HCT116 (cell line): ENCODE data around the gene AEBP2. TPM values are rescaled to one million over a fixed set of nuclear protein-coding genes. Genes with fewer than 3 reads are reported as not detected.
A peak's percentile ranks its signal among the peaks of the same experiment; 100 is the strongest.

Experiments used
- ATAC-seq: fragments of 200-7000 bp; cut with Tn5 transposase; 2 replicates; pipeline ENCODE4 v1.9.1; 2020; ENCODE audit warnings: mild to moderate bottlenecking, moderate library complexity
- BruUV-seq: library from RNA; stranded (reverse); fragments of 400-500 nt; replicated peaks from 2 replicates; lab custom pipeline; 2021; lab: Mats Ljungman, UMichigan
- CTCF ChIA-PET: fragments of 300-600 bp; sonication (Branson Sonifier 250); formaldehyde crosslinking; loops from one replicate; lab custom pipeline; 2021; ENCODE audit warnings: antibody characterized with exemption; lab: Charles Lee
- POLR2A ChIA-PET: fragments of 300-600, 350-600 bp; sonication (Branson Sonifier 250); formaldehyde crosslinking; loops from one replicate; lab custom pipeline; 2021; ENCODE audit warnings: antibody characterized with exemption; lab: Charles Lee
- RAD21 ChIA-PET, 2 experiments: fragments of 300-600 bp; sonication (Branson Sonifier 250); formaldehyde crosslinking; loops; one replicate each; lab custom pipeline; 2023; ENCODE audit warnings: low total read pairs in 2 of 2; ENCODE audit not compliant: uncharacterized antibody in 2 of 2, unreplicated experiment in 2 of 2, low non-redundant PET in 1 of 2; lab: Charles Lee
- DNase-seq: peaks from one replicate; pipeline ENCODE4 v3.0.0-alpha.2; 2010; ENCODE audit warnings: low read depth, low spot score
- H2AFZ ChIP-seq: fragments of 200-600 bp; shearing (Covaris generic), sonication (generic); 2 replicates; pipeline ENCODE4 v1.6.1; 2017; ENCODE audit warnings: low read depth, mixed run types, mixed read lengths, antibody characterized with exemption, low read length; ENCODE audit not compliant: poor library complexity, severe bottlenecking
- H3K27ac ChIP-seq: 2 replicates; pipeline ENCODE4 v1.5.1; 2012; ENCODE audit warnings: low read depth, low read length
- H3K27me3 ChIP-seq: fragments of 200-600 bp; sonication (generic); 2 replicates; pipeline ENCODE4 v1.6.1; 2016; ENCODE audit warnings: mixed run types, low read length, mixed read lengths; ENCODE audit not compliant: insufficient read depth
- H3K36me3 ChIP-seq, 2 experiments: fragments of 200-500 bp in 1 of 2; fragments of 200-600 bp in 1 of 2; sonication (Bioruptor generic) in 1 of 2; sonication (generic) in 1 of 2; 2 replicates each; pipeline versions ENCODE4 v1.5.1 to v1.6.1; 2014 to 2016; ENCODE audit warnings: low read length in 2 of 2, inconsistent platforms in 1 of 2, mixed read lengths in 1 of 2, mixed run types in 1 of 2; ENCODE audit not compliant: insufficient read depth in 2 of 2, control insufficient read depth in 1 of 2
- H3K4me1 ChIP-seq, 2 experiments: fragments of 200-600 bp in 1 of 2; sonication (generic) in 1 of 2; 2 replicates each; pipeline versions ENCODE4 v1.5.1 to v1.6.1; 2012 to 2017; ENCODE audit warnings: low read length in 2 of 2, inconsistent platforms in 1 of 2, mild to moderate bottlenecking in 1 of 2, mixed read lengths in 1 of 2, mixed run types in 1 of 2, moderate library complexity in 1 of 2; ENCODE audit not compliant: insufficient read depth in 2 of 2, control insufficient read depth in 1 of 2
- H3K4me2 ChIP-seq: fragments of 200-600 bp; sonication (generic); 2 replicates; pipeline ENCODE4 v1.6.1; 2017; ENCODE audit warnings: mixed run types, low read length, mixed read lengths
- H3K4me3 ChIP-seq, 2 experiments: fragments of 200-600 bp in 1 of 2; sonication (generic) in 1 of 2; replicated peaks in 1 of 2; 2 replicates each; pipeline ENCODE4 v1.5.1; 2011 to 2016; ENCODE audit warnings: low read length in 2 of 2, control low read depth in 1 of 2, low read depth in 1 of 2, mild to moderate bottlenecking in 1 of 2, mixed read lengths in 1 of 2, mixed run types in 1 of 2
- H3K79me2 ChIP-seq: fragments of 200-600 bp; sonication (generic); 2 replicates; pipeline ENCODE4 v1.6.1; 2017; ENCODE audit warnings: mild to moderate bottlenecking, mixed run types, low read length, moderate library complexity, mixed read lengths; ENCODE audit not compliant: insufficient read depth
- H3K9ac ChIP-seq: fragments of 200-600 bp; sonication (generic); 2 replicates; pipeline ENCODE4 v1.6.1; 2016; ENCODE audit warnings: low read length, mixed read lengths
- H3K9me2 ChIP-seq: fragments of 200-600 bp; sonication (generic), shearing (Covaris generic); 2 replicates; pipeline ENCODE4 v1.6.1; 2017; ENCODE audit warnings: mixed run types, mild to moderate bottlenecking, moderate library complexity; ENCODE audit not compliant: insufficient read depth
- H3K9me3 ChIP-seq, 2 experiments: fragments of 200-500 bp in 1 of 2; fragments of 200-600 bp in 1 of 2; sonication (Bioruptor generic) in 1 of 2; sonication (generic) in 1 of 2; 2 replicates each; pipeline ENCODE4 v1.6.1; 2014 to 2017; ENCODE audit warnings: low read length in 2 of 2, mixed read lengths in 2 of 2, inconsistent platforms in 1 of 2, low read depth in 1 of 2, mild to moderate bottlenecking in 1 of 2, mixed run types in 1 of 2, moderate library complexity in 1 of 2; ENCODE audit not compliant: control insufficient read depth in 1 of 2, insufficient read depth in 1 of 2
- H4K20me1 ChIP-seq: fragments of 200-600 bp; sonication (generic), shearing (Covaris generic); 2 replicates; pipeline ENCODE4 v1.6.1; 2017; ENCODE audit warnings: mixed run types, mild to moderate bottlenecking, moderate library complexity; ENCODE audit not compliant: insufficient read depth
- CBX3 ChIP-seq: IDR thresholded peaks from 2 replicates; pipeline ENCODE4 v1.6.1; 2012; ENCODE audit warnings: low read depth
- CEBPB ChIP-seq: IDR thresholded peaks from 2 replicates; pipeline ENCODE4 v1.6.1; 2012; ENCODE audit warnings: low read depth
- EGR1 ChIP-seq: IDR thresholded peaks from 2 replicates; pipeline ENCODE4 v1.6.1; 2012; ENCODE audit warnings: low read depth
- EZH2phosphoT487 ChIP-seq: fragments of 200-600 bp; IDR thresholded peaks from 2 replicates; pipeline ENCODE4 v1.6.1; 2018; ENCODE audit warnings: antibody characterized with exemption, borderline replicate concordance
- JUND ChIP-seq: IDR thresholded peaks from 2 replicates; pipeline ENCODE4 v1.6.1; 2012
- MAX ChIP-seq: IDR thresholded peaks from 2 replicates; pipeline ENCODE4 v1.6.1; 2012
- POLR2AphosphoS5 ChIP-seq: IDR thresholded peaks from 2 replicates; pipeline ENCODE4 v1.6.1; 2011; ENCODE audit warnings: mild to moderate bottlenecking, low read depth, low read length, moderate library complexity
- REST ChIP-seq: IDR thresholded peaks from 2 replicates; pipeline ENCODE4 v1.6.1; 2012; ENCODE audit warnings: low read depth
- TCF7L2 ChIP-seq: IDR thresholded peaks from 2 replicates; pipeline ENCODE4 v1.7.0; 2011; ENCODE audit warnings: borderline replicate concordance, inconsistent platforms; ENCODE audit not compliant: insufficient read depth, insufficient read length; ENCODE audit errors: extremely low read depth
- YY1 ChIP-seq: IDR thresholded peaks from 2 replicates; pipeline ENCODE4 v1.6.1; 2011; ENCODE audit warnings: low read length, low read depth, moderate library complexity, mild to moderate bottlenecking; ENCODE audit not compliant: insufficient replicate concordance; ENCODE audit errors: extremely low read depth
- ZFX ChIP-seq: fragments of 450-650 bp; IDR thresholded peaks from 2 replicates; pipeline ENCODE4 v1.6.1; 2017
- intact Hi-C: fragments of 100-400 bp; cut with micrococcal nuclease; formaldehyde crosslinking; loops from 2 replicates; pipeline ENCODE4 v1.10.0; 2022
- total RNA-seq: library from RNA; stranded (reverse); gene quantifications from one replicate; pipeline ENCODE4 v1.2.1, GENCODE V29; 2021; ENCODE audit not compliant: unreplicated experiment

Gene AEBP2
- total RNA-seq, 1 experiment from 2014 or later = 44.6 TPM

GRCh38 chr12:19437996-19438395, 1.3 kb upstream of the AEBP2 start:
- ChIA-PET CTCF (no interaction called here), RAD21 (no interaction called here), POLR2A (no interaction called here)
- H3K4me2 ChIP-seq = no peak overlapping the region
- no peak for DNase-seq
- H4K20me1 ChIP-seq = no peaks in the 10 kb centered on the region
- H3K9ac ChIP-seq = no peak overlapping the region
- H3K4me1 ChIP-seq = peaks cover 5 to 8% of the 10 kb centered on the region in 2 experiments; a peak in 3 of 4 replicates
- no peak overlapping the region for H2AFZ ChIP-seq
- H3K9me3 ChIP-seq = no peaks in the 10 kb centered on the region
- intact Hi-C loops = no loop called here
- no peak for TF ChIP-seq JUND
- no peak for TF ChIP-seq EZH2phosphoT487
- TF ChIP-seq CBX3 = no peak
- TF ChIP-seq CEBPB = no peak
- TF ChIP-seq TCF7L2 = no peak
- TF ChIP-seq EGR1 = no peak
- 0 out of 4 replicates have a peak, but pooled peaks cover 0 to under 1% of the 10 kb centered on the region in 2 experiments for H3K36me3 ChIP-seq
- ATAC-seq = no peak
- no peak overlapping the region for H3K4me3 ChIP-seq
- no peak overlapping the region for H3K27ac ChIP-seq
- no peaks in the 10 kb centered on the region for H3K9me2 ChIP-seq
- H3K27me3 ChIP-seq = no peaks in the 10 kb centered on the region
- peaks cover 33% of the 10 kb centered on the region for H3K79me2 ChIP-seq
- BruUV-seq = no TSS peak

GRCh38 chr12:19440019-19440858, 947 bp downstream of the AEBP2 start:
- H3K27me3 ChIP-seq = no peaks in the 10 kb centered on the region
- TF ChIP-seq MAX (no peak), EGR1 (peak; percentile 28; the same call in 1 of the 2 replicates), YY1 (peak; percentile 42), POLR2AphosphoS5 (peak; percentile 38; the same call in 1 of the 2 replicates), REST (no peak), ZFX (0 out of 2 replicates have a peak, but pooled peaks have one; percentile 8)
- no peaks in the 10 kb centered on the region for H3K9me3 ChIP-seq
- CTCF ChIA-PET = no interaction called here
- intact Hi-C loops = no loop called here
- RAD21 ChIA-PET = interaction anchor here in 1 of 2 experiments (0.7 kb wide), 1 partner anchor 67 kb away, joined by 3 read pairs; no protein-coding TSS in a partner anchor
- peak; percentile 22 for DNase-seq
- H3K4me1 ChIP-seq = peaks cover 5 to 8% of the 10 kb centered on the region in 2 experiments; a peak in 3 of 4 replicates
- H4K20me1 ChIP-seq = no peaks in the 10 kb centered on the region
- H3K4me2 ChIP-seq = peak overlapping the region; percentile 76
- POLR2A ChIA-PET = interaction anchor here (0.6 to 1.1 kb wide), 3 partner anchors 8 to 40 kb away, joined by 3 read pairs; no protein-coding TSS in a partner anchor
- no TSS peak for BruUV-seq
- no peak overlapping the region for H2AFZ ChIP-seq
- ATAC-seq = peak; percentile 36
- H3K4me3 ChIP-seq = peak overlapping the region; percentile 86 to 92
- H3K9me2 ChIP-seq = no peaks in the 10 kb centered on the region
- H3K79me2 ChIP-seq = peaks cover 55% of the 10 kb centered on the region
- peak overlapping the region; percentile 86 for H3K27ac ChIP-seq
- 0 out of 4 replicates have a peak, but pooled peaks cover 0 to 2% of the 10 kb centered on the region in 2 experiments for H3K36me3 ChIP-seq
- H3K9ac ChIP-seq = peak overlapping the region; percentile 96
